ENCODE results near the gene PCDH15. TPM values are rescaled to one million over a fixed set of nuclear protein-coding genes. Genes with fewer than 3 reads are reported as not detected.

PCDH15 gene
- total RNA-seq, 2 donors from 2014 or later = 1.1 TPM; not detected in 1

GRCh38 chr10:54797636-54798321 is 3.3 kb downstream of the PCDH15 start:
- H3K36me3 ChIP-seq = no peaks in the 10 kb centered on the region
- intact Hi-C loops (cut with DNase I) = no loop called here
- H3K4me1 ChIP-seq (replicated peaks) = no peaks in the 10 kb centered on the region
- 69% methylated on average over 9 of the region's 9 CpGs for WGBS
- no peak for TF ChIP-seq POLR2AphosphoS5 (IDR thresholded peaks at IDR 0.05)
- TF ChIP-seq, protein P1, sequence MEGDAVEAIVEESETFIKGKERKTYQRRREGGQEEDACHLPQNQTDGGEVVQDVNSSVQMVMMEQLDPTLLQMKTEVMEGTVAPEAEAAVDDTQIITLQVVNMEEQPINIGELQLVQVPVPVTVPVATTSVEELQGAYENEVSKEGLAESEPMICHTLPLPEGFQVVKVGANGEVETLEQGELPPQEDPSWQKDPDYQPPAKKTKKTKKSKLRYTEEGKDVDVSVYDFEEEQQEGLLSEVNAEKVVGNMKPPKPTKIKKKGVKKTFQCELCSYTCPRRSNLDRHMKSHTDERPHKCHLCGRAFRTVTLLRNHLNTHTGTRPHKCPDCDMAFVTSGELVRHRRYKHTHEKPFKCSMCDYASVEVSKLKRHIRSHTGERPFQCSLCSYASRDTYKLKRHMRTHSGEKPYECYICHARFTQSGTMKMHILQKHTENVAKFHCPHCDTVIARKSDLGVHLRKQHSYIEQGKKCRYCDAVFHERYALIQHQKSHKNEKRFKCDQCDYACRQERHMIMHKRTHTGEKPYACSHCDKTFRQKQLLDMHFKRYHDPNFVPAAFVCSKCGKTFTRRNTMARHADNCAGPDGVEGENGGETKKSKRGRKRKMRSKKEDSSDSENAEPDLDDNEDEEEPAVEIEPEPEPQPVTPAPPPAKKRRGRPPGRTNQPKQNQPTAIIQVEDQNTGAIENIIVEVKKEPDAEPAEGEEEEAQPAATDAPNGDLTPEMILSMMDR (IDR thresholded peaks at IDR 0.05) = no peak
- TF ChIP-seq POLR2A (IDR thresholded peaks at IDR 0.05) = no peak
- H3K27ac ChIP-seq = no peak overlapping the region
- DNase-seq (ENCODE audit: low spot score) = no peak
- no peaks in the 10 kb centered on the region for H3K9me3 ChIP-seq
- no peak overlapping the region for H3K4me3 ChIP-seq
- H3K27me3 ChIP-seq (replicated peaks; ENCODE audit: insufficient read depth) = no peaks in the 10 kb centered on the region

DNA sequence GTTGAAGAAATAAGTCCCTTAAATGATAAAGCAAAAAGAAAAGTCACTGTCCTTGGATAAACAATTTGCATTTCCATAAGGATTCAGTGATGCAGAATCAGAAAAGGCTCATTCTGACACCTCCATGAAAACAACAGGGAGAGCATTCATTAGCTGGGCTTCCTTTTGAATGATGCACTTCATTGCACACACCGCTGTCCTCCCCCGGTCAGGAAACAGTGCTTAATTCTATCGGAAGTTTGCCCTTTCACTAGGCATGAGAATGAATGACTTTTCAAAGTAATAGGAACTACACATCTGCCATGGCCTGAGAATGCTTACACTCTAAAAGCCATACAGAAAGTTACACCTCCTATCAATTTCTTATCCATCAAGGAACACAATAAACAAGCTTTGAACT is 4.2 kb downstream of the PCDH15 start:
- Histone ChIP-seq H3K4me3 (no peak overlapping the region), H3K36me3 (no peaks in the 10 kb centered on the region), H3K4me1 (replicated peaks) (no peaks in the 10 kb centered on the region), H3K27me3 (replicated peaks; ENCODE audit: insufficient read depth) (no peaks in the 10 kb centered on the region), H3K9me3 (no peaks in the 10 kb centered on the region), H3K27ac (no peak overlapping the region)
- TF ChIP-seq POLR2AphosphoS5 (IDR thresholded peaks at IDR 0.05) = no peak
- TF ChIP-seq POLR2A (IDR thresholded peaks at IDR 0.05) = no peak
- TF ChIP-seq, protein P1 (IDR thresholded peaks at IDR 0.05) = no peak
- WGBS = 68% methylated on average over 3 of the region's 3 CpGs
- no peak for DNase-seq (ENCODE audit: low spot score)
- intact Hi-C loops (cut with DNase I) = no loop called here

DNA sequence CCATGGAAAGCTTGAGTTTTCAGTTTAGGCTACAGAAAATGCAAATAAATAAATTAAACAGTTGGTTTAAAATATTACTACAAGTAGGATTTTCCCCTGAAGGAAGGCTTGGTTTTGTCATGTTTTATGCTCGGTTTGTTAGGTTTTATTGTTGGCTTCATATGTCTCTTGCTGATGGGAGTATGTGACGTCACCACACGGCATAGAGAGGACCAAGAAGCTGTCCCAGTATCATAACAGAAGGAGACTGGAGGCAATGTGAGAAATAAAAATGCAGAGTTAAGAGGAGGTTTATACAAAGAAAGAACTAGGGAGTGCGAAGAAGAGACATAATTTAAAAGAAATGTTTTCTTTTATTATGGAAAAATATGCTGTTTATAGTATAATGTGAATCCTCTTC is 24.4 kb downstream of the PCDH15 start:
- H3K4me1 ChIP-seq (replicated peaks) = no peaks in the 10 kb centered on the region
- H3K27ac ChIP-seq = no peak overlapping the region
- WGBS = 86% methylated on average over 4 of the region's 4 CpGs
- no peaks in the 10 kb centered on the region for H3K9me3 ChIP-seq
- H3K27me3 ChIP-seq (replicated peaks; ENCODE audit: insufficient read depth) = no peaks in the 10 kb centered on the region
- DNase-seq (ENCODE audit: low spot score) = no peak
- no peak overlapping the region for H3K4me3 ChIP-seq
- intact Hi-C loops (cut with DNase I) = no loop called here
- no peaks in the 10 kb centered on the region for H3K36me3 ChIP-seq
- TF ChIP-seq, protein P1 (IDR thresholded peaks at IDR 0.05) = no peak
- TF ChIP-seq POLR2AphosphoS5 (IDR thresholded peaks at IDR 0.05) (no peak), POLR2A (IDR thresholded peaks at IDR 0.05) (no peak)

DNA sequence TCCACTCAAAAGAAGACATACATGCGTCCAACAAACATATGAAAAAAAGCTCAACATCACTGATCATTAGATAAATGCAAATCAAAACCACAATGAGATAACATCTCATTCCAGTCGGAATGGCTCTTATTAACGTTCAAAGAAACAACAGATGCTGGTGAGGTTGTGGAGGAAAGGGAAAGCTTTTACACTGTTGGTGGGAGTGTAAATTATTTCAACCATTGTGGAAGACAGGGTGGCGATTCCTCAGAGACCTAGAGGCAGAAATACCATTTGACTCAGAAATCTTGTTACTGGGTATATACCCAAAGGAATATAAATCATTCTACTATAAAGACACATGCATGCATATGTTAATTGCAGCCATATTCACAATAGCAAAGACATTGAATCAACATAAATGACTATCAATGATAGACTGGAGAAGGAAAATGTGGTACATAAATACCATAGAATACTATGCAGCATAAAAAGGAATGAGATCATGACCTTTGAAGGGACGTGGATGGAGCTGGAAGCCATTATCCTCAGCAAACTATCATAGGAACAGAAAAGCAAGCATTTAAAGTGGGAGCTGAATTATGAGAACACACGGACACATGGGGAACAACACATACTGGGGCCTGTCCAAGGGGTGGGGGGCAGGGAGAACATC is 28.4 kb downstream of the PCDH15 start:
- intact Hi-C loops (cut with DNase I) = no loop called here
- Histone ChIP-seq H3K4me1 (replicated peaks) (no peaks in the 10 kb centered on the region), H3K27ac (no peak overlapping the region), H3K4me3 (no peak overlapping the region), H3K36me3 (no peaks in the 10 kb centered on the region), H3K27me3 (replicated peaks; ENCODE audit: insufficient read depth) (no peaks in the 10 kb centered on the region), H3K9me3 (no peaks in the 10 kb centered on the region)
- no peak for DNase-seq (ENCODE audit: low spot score)
- TF ChIP-seq POLR2A (IDR thresholded peaks at IDR 0.05) = no peak
- TF ChIP-seq, protein P1 (IDR thresholded peaks at IDR 0.05) = no peak
- no peak for TF ChIP-seq POLR2AphosphoS5 (IDR thresholded peaks at IDR 0.05)
- WGBS = 49% methylated on average over 6 of the region's 6 CpGs

DNA sequence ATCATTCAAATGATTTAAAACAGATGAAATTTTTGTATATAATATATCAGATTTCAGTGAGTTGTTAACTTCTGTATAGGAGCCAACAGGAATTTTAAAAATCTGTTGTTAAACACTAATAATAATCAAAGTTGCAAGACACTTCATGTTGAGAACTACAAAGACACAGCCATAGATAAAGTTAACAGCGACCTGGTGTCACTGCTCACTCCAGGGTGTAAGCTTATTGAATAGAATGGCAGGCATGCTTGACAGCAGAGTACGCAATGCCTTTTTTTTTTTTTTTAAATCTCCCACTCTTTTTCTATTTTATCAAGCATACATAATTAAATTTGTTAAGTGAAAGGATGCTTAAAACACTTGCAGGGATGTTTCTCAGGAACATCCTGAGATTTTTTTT is 32.0 kb downstream of the PCDH15 start:
- DNase-seq (ENCODE audit: low spot score) = no peak
- no peaks in the 10 kb centered on the region for H3K9me3 ChIP-seq
- H3K36me3 ChIP-seq = no peaks in the 10 kb centered on the region
- TF ChIP-seq, protein P1 (IDR thresholded peaks at IDR 0.05) = no peak
- TF ChIP-seq POLR2AphosphoS5 (IDR thresholded peaks at IDR 0.05) (no peak), POLR2A (IDR thresholded peaks at IDR 0.05) (no peak)
- intact Hi-C loops (cut with DNase I) = no loop called here
- no peak overlapping the region for H3K4me3 ChIP-seq
- 59% methylated on average over 2 of the region's 2 CpGs for whole genome bisulfite sequencing
- no peaks in the 10 kb centered on the region for H3K4me1 ChIP-seq (replicated peaks)
- H3K27ac ChIP-seq = no peak overlapping the region
- no peaks in the 10 kb centered on the region for H3K27me3 ChIP-seq (replicated peaks; ENCODE audit: insufficient read depth)

All from prostate gland (tissue), 2 donors.